GM12801 (cell line): ENCODE data around the gene TLX2.

ENCODE experiments used
- CTCF ChIP-seq: IDR thresholded peaks from one replicate; pipeline ENCODE4 v1.5.1; 2011; ENCODE audit warnings: control low read depth; ENCODE audit not compliant: insufficient read length; ENCODE audit errors: extremely low read depth

TLX2 gene

GRCh38 chr2:74481961-74482800 lies 32.1 kb upstream of the TLX2 start:
- TF ChIP-seq CTCF = no peak

GRCh38 chr2:74482801-74483674 lies 31.2 kb upstream of the TLX2 start, which contains the start of the genes CCDC142 and TTC31:
Gene CCDC142 (minus strand): TSS chr2:74482998. CDS start chr2:74482837, 161 bp downstream.
Gene TTC31 (plus strand): TSS chr2:74483081. CDS start chr2:74483096, 15 bp downstream.
- TF ChIP-seq CTCF = peak; percentile 48

GRCh38 chr2:74486141-74486540 lies 28.1 kb upstream of the TLX2 start:
- TF ChIP-seq CTCF = no peak

GRCh38 chr2:74488643-74489481 lies 25.4 kb upstream of the TLX2 start:
- no peak for TF ChIP-seq CTCF

GRCh38 chr2:74489906-74490305 lies 24.3 kb upstream of the TLX2 start:
- no peak for TF ChIP-seq CTCF

GRCh38 chr2:74491648-74492544 lies 22.4 kb upstream of the TLX2 start:
- TF ChIP-seq CTCF = no peak
